ENCODE results near the gene COL5A1.

Gene COL5A1

GRCh38 chr9:134758949-134759607 lies 117.5 kb downstream of the COL5A1 start:
- Histone ChIP-seq H3K9me3 (ENCODE audit: low read length) (no peaks in the 10 kb centered on the region), H3K9me2 (ENCODE audit: low read depth, low read length) (no peaks in the 10 kb centered on the region), H3F3A (ENCODE audit: insufficient read depth, low read length) (no peaks in the 10 kb centered on the region), H3K9ac (ENCODE audit: low read length) (no peak overlapping the region), H3K27me3 (ENCODE audit: insufficient read depth, low read length) (peaks cover 10% of the 10 kb centered on the region; the same call in 1 of the 2 replicates), H4K20me1 (ENCODE audit: insufficient read depth, low read length) (no peaks in the 10 kb centered on the region), H3K4me2 (ENCODE audit: low read length) (no peak overlapping the region), H3K4me3 (ENCODE audit: low read depth, low read length, poor library complexity, severe bottlenecking) (no peak overlapping the region), H2AFZ (ENCODE audit: low read length) (no peak overlapping the region), H3K36me3 (ENCODE audit: insufficient read depth, low read length) (no peaks in the 10 kb centered on the region), H3K4me1 (ENCODE audit: insufficient read depth, low read length, severe bottlenecking) (no peaks in the 10 kb centered on the region), H3K79me2 (ENCODE audit: insufficient read depth, low read length) (no peaks in the 10 kb centered on the region), H3K27ac (ENCODE audit: low read depth, low read length, poor library complexity, severe bottlenecking) (no peak overlapping the region)
- TF ChIP-seq CTCF (IDR thresholded peaks at IDR 0.05; ENCODE audit: low read length) (no peak), EZH2 (IDR thresholded peaks at IDR 0.05; ENCODE audit: borderline replicate concordance, low read length) (no peak)

DNA sequence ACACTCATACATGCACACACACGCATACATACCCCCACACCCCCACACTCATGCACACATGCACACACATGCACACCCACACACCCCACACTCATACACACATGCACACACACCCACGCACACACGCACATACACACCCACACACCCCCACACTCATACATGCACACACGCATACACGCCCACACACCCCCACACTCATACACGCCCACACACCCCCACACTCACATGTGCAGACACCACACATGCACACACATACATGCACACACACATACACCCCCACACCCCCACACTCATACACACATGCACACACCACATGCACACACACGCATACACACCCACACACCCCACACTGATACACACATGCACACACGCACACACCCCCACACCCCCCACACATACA lies 118.3 kb downstream of the COL5A1 start:
- Histone ChIP-seq H3K9ac (ENCODE audit: low read length) (no peak overlapping the region), H3K9me3 (ENCODE audit: low read length) (no peaks in the 10 kb centered on the region), H2AFZ (ENCODE audit: low read length) (no peak overlapping the region), H3K4me2 (ENCODE audit: low read length) (no peak overlapping the region), H3K36me3 (ENCODE audit: insufficient read depth, low read length) (no peaks in the 10 kb centered on the region), H3K27me3 (ENCODE audit: insufficient read depth, low read length) (peaks cover 7% of the 10 kb centered on the region; the same call in 1 of the 2 replicates), H3K4me1 (ENCODE audit: insufficient read depth, low read length, severe bottlenecking) (no peaks in the 10 kb centered on the region), H3K27ac (ENCODE audit: low read depth, low read length, poor library complexity, severe bottlenecking) (no peak overlapping the region), H3K9me2 (ENCODE audit: low read depth, low read length) (no peaks in the 10 kb centered on the region), H4K20me1 (ENCODE audit: insufficient read depth, low read length) (no peaks in the 10 kb centered on the region), H3F3A (ENCODE audit: insufficient read depth, low read length) (no peaks in the 10 kb centered on the region), H3K4me3 (ENCODE audit: low read depth, low read length, poor library complexity, severe bottlenecking) (no peak overlapping the region), H3K79me2 (ENCODE audit: insufficient read depth, low read length) (no peaks in the 10 kb centered on the region)
- no peak for TF ChIP-seq EZH2 (IDR thresholded peaks at IDR 0.05; ENCODE audit: borderline replicate concordance, low read length)
- TF ChIP-seq CTCF (IDR thresholded peaks at IDR 0.05; ENCODE audit: low read length): no peak

DNA sequence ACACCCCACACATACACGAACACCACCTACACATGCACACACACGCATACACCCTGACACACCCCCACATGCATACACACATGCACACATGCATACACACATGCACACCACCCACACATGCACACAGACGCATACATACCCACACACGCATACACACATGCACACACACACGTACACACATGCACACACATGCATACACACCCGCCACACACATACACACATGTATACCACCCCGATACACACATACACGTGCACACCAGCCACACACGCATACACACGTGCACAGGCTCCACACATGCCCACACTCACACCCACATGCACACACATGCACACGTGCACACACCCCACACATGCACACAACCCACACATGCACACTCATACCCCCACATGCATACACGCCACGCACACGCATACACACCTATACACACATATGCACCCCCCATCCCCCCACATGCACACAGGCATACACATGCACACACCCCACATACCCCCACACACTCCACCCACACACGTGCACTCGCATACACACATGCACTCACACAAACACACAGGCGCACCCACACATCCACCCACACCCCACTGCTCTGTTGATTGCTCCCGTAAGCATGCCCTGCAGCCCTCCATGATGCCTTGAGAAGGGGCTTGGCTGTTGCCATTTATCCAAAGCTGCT lies 119.3 kb downstream of the COL5A1 start:
- H3F3A ChIP-seq (ENCODE audit: insufficient read depth, low read length): no peaks in the 10 kb centered on the region
- H3K27ac ChIP-seq (ENCODE audit: low read depth, low read length, poor library complexity, severe bottlenecking): no peak overlapping the region
- no peak overlapping the region for H3K9ac ChIP-seq (ENCODE audit: low read length)
- H3K9me3 ChIP-seq (ENCODE audit: low read length): no peaks in the 10 kb centered on the region
- no peaks in the 10 kb centered on the region for H4K20me1 ChIP-seq (ENCODE audit: insufficient read depth, low read length)
- H3K27me3 ChIP-seq (ENCODE audit: insufficient read depth, low read length): 0 out of 2 replicates have a peak, but pooled peaks cover 6% of the 10 kb centered on the region
- TF ChIP-seq EZH2 (IDR thresholded peaks at IDR 0.05; ENCODE audit: borderline replicate concordance, low read length): no peak
- no peak for TF ChIP-seq CTCF (IDR thresholded peaks at IDR 0.05; ENCODE audit: low read length)
- no peaks in the 10 kb centered on the region for H3K79me2 ChIP-seq (ENCODE audit: insufficient read depth, low read length)
- no peak overlapping the region for H2AFZ ChIP-seq (ENCODE audit: low read length)
- no peak overlapping the region for H3K4me3 ChIP-seq (ENCODE audit: low read depth, low read length, poor library complexity, severe bottlenecking)
- no peaks in the 10 kb centered on the region for H3K36me3 ChIP-seq (ENCODE audit: insufficient read depth, low read length)
- H3K9me2 ChIP-seq (ENCODE audit: low read depth, low read length): no peaks in the 10 kb centered on the region
- no peaks in the 10 kb centered on the region for H3K4me1 ChIP-seq (ENCODE audit: insufficient read depth, low read length, severe bottlenecking)
- no peak overlapping the region for H3K4me2 ChIP-seq (ENCODE audit: low read length)

Measured in OCI-LY1 (cell line).